GM18873 (cell line): ENCODE results near the gene NCEH1.

Experiments used
- ATAC-seq: cut with Tn5 transposase; IDR thresholded peaks from one replicate; pipeline ENCODE4 v1.9.1; 2021; ENCODE audit warnings: mild to moderate bottlenecking, moderate library complexity, moderate number of reproducible peaks; ENCODE audit not compliant: unreplicated experiment, low FRiP score

Gene NCEH1

GRCh38 chr3:172649987-172650386 is 60.9 kb downstream of the NCEH1 start:
- no peak for ATAC-seq

GRCh38 chr3:172648747-172649146 is 62.1 kb downstream of the NCEH1 start:
- ATAC-seq: no peak

- no peak for ATAC-seq
Measured at GRCh38 chr3:172647823-172648222, 63.0 kb downstream of the NCEH1 start.

GRCh38 chr3:172647080-172647479 is 63.8 kb downstream of the NCEH1 start:
- no peak for ATAC-seq

- ATAC-seq: no peak
Measured at GRCh38 chr3:172646439-172647015, 64.3 kb downstream of the NCEH1 start.

GRCh38 chr3:172644258-172644657 is 66.6 kb downstream of the NCEH1 start:
- ATAC-seq: no peak

- ATAC-seq: no peak
Measured at GRCh38 chr3:172643506-172644179, 67.2 kb downstream of the NCEH1 start.

- no peak for ATAC-seq
Measured at GRCh38 chr3:172641291-172641690, 69.6 kb downstream of the NCEH1 start.

GRCh38 chr3:172640751-172641150 is 70.1 kb downstream of the NCEH1 start:
- ATAC-seq: no peak

- ATAC-seq: peak; percentile 99
Measured at GRCh38 chr3:172635588-172635987, 75.3 kb downstream of the NCEH1 start.

GRCh38 chr3:172634948-172635347 is 75.9 kb downstream of the NCEH1 start:
- ATAC-seq: no peak

- no peak for ATAC-seq
Measured at GRCh38 chr3:172630316-172630715, 80.6 kb downstream of the NCEH1 start.

- ATAC-seq: no peak
Measured at GRCh38 chr3:172629470-172629869, 81.4 kb downstream of the NCEH1 start.

- no peak for ATAC-seq
Measured at GRCh38 chr3:172627057-172627809, 83.6 kb downstream of the NCEH1 start.

- no peak for ATAC-seq
Measured at GRCh38 chr3:172626021-172626640, 84.7 kb downstream of the NCEH1 start.

- no peak for ATAC-seq
Measured at GRCh38 chr3:172625404-172625803, 85.5 kb downstream of the NCEH1 start.

- ATAC-seq: no peak
Measured at GRCh38 chr3:172624999-172625398, 85.9 kb downstream of the NCEH1 start.

GRCh38 chr3:172622916-172623700 is 87.8 kb downstream of the NCEH1 start:
- ATAC-seq: no peak

- ATAC-seq: no peak
Measured at GRCh38 chr3:172622156-172622555, 88.7 kb downstream of the NCEH1 start.

GRCh38 chr3:172617976-172618375 is 92.9 kb downstream of the NCEH1 start:
- ATAC-seq: no peak
